HUES64 (cell line): ENCODE measurements around the gene MCRS1.

Experiments
- H3K27ac ChIP-seq: 2 replicates; pipeline ENCODE4 v1.7.0; 2013; ENCODE audit warnings: low read depth, low read length, inconsistent platforms
- H3K27me3 ChIP-seq: 2 replicates; pipeline ENCODE4 v1.6.1; 2013; ENCODE audit warnings: mild to moderate bottlenecking, low read length; ENCODE audit not compliant: insufficient read depth
- H3K36me3 ChIP-seq: 2 replicates; pipeline ENCODE4 v1.6.1; 2013; ENCODE audit warnings: mild to moderate bottlenecking, low read length; ENCODE audit not compliant: insufficient read depth
- H3K4me1 ChIP-seq: 2 replicates; pipeline ENCODE4 v1.6.1; 2013; ENCODE audit warnings: mild to moderate bottlenecking, low read length, moderate library complexity; ENCODE audit not compliant: insufficient read depth
- H3K4me3 ChIP-seq: 2 replicates; pipeline ENCODE4 v1.5.1; 2013; ENCODE audit warnings: mild to moderate bottlenecking, low read length, moderate library complexity
- H3K9ac ChIP-seq: 2 replicates; pipeline ENCODE4 v1.6.1; 2013; ENCODE audit warnings: mild to moderate bottlenecking, low read depth, low read length
- H3K9me3 ChIP-seq: 2 replicates; pipeline ENCODE4 v1.6.1; 2013; ENCODE audit warnings: low read depth, low read length; ENCODE audit not compliant: insufficient read depth
- WGBS: fragments of 150-250, 120-280 bp; methylation state at CpG from one replicate; pipeline ENCODE4 v1.1.7; 2013; ENCODE audit warnings: missing lambda C conversion rate; 5-methylcytosine and 5-hydroxymethylcytosine counted together

MCRS1 gene

GRCh38 chr12:49545815-49546214 is 22.1 kb downstream of the MCRS1 start:
- 85% methylated on average over 4 of the region's 4 CpGs for WGBS
- Histone ChIP-seq H3K36me3 (no peaks in the 10 kb centered on the region), H3K9me3 (no peaks in the 10 kb centered on the region), H3K4me3 (no peak overlapping the region), H3K27me3 (peaks cover 96% of the 10 kb centered on the region), H3K9ac (no peak overlapping the region), H3K4me1 (0 out of 2 replicates have a peak, but pooled peaks cover 3% of the 10 kb centered on the region), H3K27ac (no peak overlapping the region)

GRCh38 chr12:49543914-49544815 is 23.8 kb downstream of the MCRS1 start:
- H3K27me3 ChIP-seq, result peaks cover 96% of the 10 kb centered on the region
- H3K9ac ChIP-seq, result no peak overlapping the region
- no peak overlapping the region for H3K27ac ChIP-seq
- no peaks in the 10 kb centered on the region for H3K4me1 ChIP-seq
- peak overlapping the region; percentile 31 for H3K4me3 ChIP-seq
- H3K9me3 ChIP-seq, result no peaks in the 10 kb centered on the region
- whole genome bisulfite sequencing, result 16% methylated on average over 39 of the region's 39 CpGs
- H3K36me3 ChIP-seq, result no peaks in the 10 kb centered on the region

- peak overlapping the region; percentile 31; the same call in 1 of the 2 replicates for H3K4me3 ChIP-seq
- no peaks in the 10 kb centered on the region for H3K4me1 ChIP-seq
- 75% methylated on average over 20 of the region's 20 CpGs for WGBS
Measured at GRCh38 chr12:49543221-49543913, 24.6 kb downstream of the MCRS1 start.

GRCh38 chr12:49542592-49543160 is 25.3 kb downstream of the MCRS1 start:
- Histone ChIP-seq H3K36me3 (no peaks in the 10 kb centered on the region), H3K4me3 (no peak overlapping the region), H3K27me3 (peaks cover 96% of the 10 kb centered on the region), H3K9me3 (no peaks in the 10 kb centered on the region), H3K4me1 (peaks cover 3% of the 10 kb centered on the region; the same call in 1 of the 2 replicates), H3K9ac (no peak overlapping the region), H3K27ac (no peak overlapping the region)
- WGBS, result 95% methylated on average over 15 of the region's 15 CpGs

More at GRCh38 chr12:49543221-49543913, 24.6 kb downstream of the MCRS1 start:
- no peak overlapping the region for H3K9ac ChIP-seq
- H3K9me3 ChIP-seq, result no peaks in the 10 kb centered on the region
- H3K27me3 ChIP-seq, result peaks cover 96% of the 10 kb centered on the region
- H3K27ac ChIP-seq, result no peak overlapping the region
- H3K36me3 ChIP-seq, result no peaks in the 10 kb centered on the region

- Histone ChIP-seq H3K36me3 (no peaks in the 10 kb centered on the region), H3K4me1 (peaks cover 8% of the 10 kb centered on the region), H3K4me3 (no peak overlapping the region), H3K27ac (no peak overlapping the region), H3K9ac (no peak overlapping the region), H3K27me3 (peaks cover 96% of the 10 kb centered on the region), H3K9me3 (no peaks in the 10 kb centered on the region)
- WGBS, result 85% methylated on average over 7 of the region's 7 CpGs
Measured at GRCh38 chr12:49541911-49542505, 25.9 kb downstream of the MCRS1 start.

- peaks cover 100% of the 10 kb centered on the region for H3K27me3 ChIP-seq
- no peaks in the 10 kb centered on the region for H3K36me3 ChIP-seq
- WGBS, result 83% methylated on average over 18 of the region's 18 CpGs
- no peak overlapping the region for H3K4me3 ChIP-seq
- H3K9me3 ChIP-seq, result no peaks in the 10 kb centered on the region
- H3K9ac ChIP-seq, result no peak overlapping the region
- peaks cover 8% of the 10 kb centered on the region for H3K4me1 ChIP-seq
- no peak overlapping the region for H3K27ac ChIP-seq
Measured at GRCh38 chr12:49541140-49541861, 26.6 kb downstream of the MCRS1 start.

GRCh38 chr12:49540229-49541139 is 27.5 kb downstream of the MCRS1 start:
- H3K4me1 ChIP-seq, result peaks cover 8% of the 10 kb centered on the region

GRCh38 chr12:49539406-49540228 is 28.3 kb downstream of the MCRS1 start:
- Histone ChIP-seq H3K27ac (no peak overlapping the region), H3K36me3 (no peaks in the 10 kb centered on the region), H3K4me1 (peaks cover 8% of the 10 kb centered on the region), H3K9ac (no peak overlapping the region), H3K27me3 (peaks cover 100% of the 10 kb centered on the region), H3K9me3 (no peaks in the 10 kb centered on the region), H3K4me3 (0 out of 2 replicates have a peak overlapping the region, but pooled peaks have one; percentile 14)
- 14% methylated on average over 47 of the region's 47 CpGs for WGBS

More at GRCh38 chr12:49540229-49541139, 27.5 kb downstream of the MCRS1 start:
- H3K4me3 ChIP-seq, result no peak overlapping the region
- H3K9ac ChIP-seq, result no peak overlapping the region
- no peak overlapping the region for H3K27ac ChIP-seq
- H3K9me3 ChIP-seq, result no peaks in the 10 kb centered on the region
- WGBS, result 57% methylated on average over 21 of the region's 21 CpGs
- peaks cover 100% of the 10 kb centered on the region for H3K27me3 ChIP-seq
- H3K36me3 ChIP-seq, result no peaks in the 10 kb centered on the region
